HG03175 (cell line): Measurements from ENCODE around the gene ECE2.
"Not testable (repeated sequence)": the region's sequence is repeated elsewhere in the genome, so short reads cannot be mapped to it uniquely, and the experiment has no call there.

Experiments
- ATAC-seq: cut with Tn5 transposase; IDR thresholded peaks from one replicate; pipeline ENCODE4 v1.9.1; 2021; ENCODE audit warnings: mild to moderate bottlenecking, moderate library complexity; ENCODE audit not compliant: unreplicated experiment

Gene ECE2

GRCh38 chr3:184335291-184335660 is 59.5 kb downstream of the ECE2 start:
- ATAC-seq = no peak

- ATAC-seq = peak; percentile 79
Observed at GRCh38 chr3:184335661-184336546, 60.1 kb downstream of the ECE2 start.

GRCh38 chr3:184336547-184337398 is 61.0 kb downstream of the ECE2 start:
- ATAC-seq = no peak

- no peak for ATAC-seq
Observed at GRCh38 chr3:184337399-184337714, 61.5 kb downstream of the ECE2 start, which contains the start of gene FAM131A. Gene FAM131A, plus strand, starts transcription at chr3:184337600. Its CDS starts 31 bp downstream, at chr3:184337631.

- no peak for ATAC-seq
Observed at GRCh38 chr3:184337981-184338380, 62.2 kb downstream of the ECE2 start.

- no peak for ATAC-seq
Observed at GRCh38 chr3:184338511-184338945, 62.7 kb downstream of the ECE2 start.

- no peak for ATAC-seq
Observed at GRCh38 chr3:184339001-184339400, 63.2 kb downstream of the ECE2 start.

- not testable (repeated sequence) for ATAC-seq
Observed at GRCh38 chr3:184339451-184340135, 63.8 kb downstream of the ECE2 start.

- no peak for ATAC-seq
Observed at GRCh38 chr3:184341925-184342324, 66.1 kb downstream of the ECE2 start.
